Umbilical cord (tissue), 2 donors: ENCODE data around the gene RAB40B. TPM values are rescaled to one million over a fixed set of nuclear protein-coding genes. Genes with fewer than 3 reads are reported as not detected.
A peak's percentile ranks its signal among the peaks of the same experiment; 100 is the strongest.
"Not testable (repeated sequence)": the region's sequence is repeated elsewhere in the genome, so short reads cannot be mapped to it uniquely, and the experiment has no call there.

Source experiments
- DNase-seq: peaks from one replicate; pipeline ENCODE4 v3.0.0-alpha.2; 2015; ENCODE audit warnings: low spot score
- total RNA-seq: library from RNA; depleted of rRNA; stranded (reverse); fragments of >200 nt; gene quantifications from one replicate; pipeline ENCODE4 v1.2.3, GENCODE V29; 2014; ENCODE audit warnings: low replicate concordance; ENCODE audit not compliant: insufficient read depth

RAB40B gene, protein sequence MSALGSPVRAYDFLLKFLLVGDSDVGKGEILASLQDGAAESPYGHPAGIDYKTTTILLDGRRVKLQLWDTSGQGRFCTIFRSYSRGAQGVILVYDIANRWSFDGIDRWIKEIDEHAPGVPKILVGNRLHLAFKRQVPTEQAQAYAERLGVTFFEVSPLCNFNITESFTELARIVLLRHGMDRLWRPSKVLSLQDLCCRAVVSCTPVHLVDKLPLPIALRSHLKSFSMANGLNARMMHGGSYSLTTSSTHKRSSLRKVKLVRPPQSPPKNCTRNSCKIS
- 14.4 TPM for total RNA-seq

- DNase-seq = peak; percentile 99
Observed at GRCh38 chr17:82698065-82698973, at the start of gene RAB40B. Gene RAB40B, minus strand, starts transcription at chr17:82698698. Its CDS starts 102 bp downstream, at chr17:82698596.

GRCh38 chr17:82745524-82745923 lies 47.0 kb upstream of the RAB40B start:
- DNase-seq = no peak

- DNase-seq = not testable (repeated sequence)
Observed at GRCh38 chr17:82744736-82745135, 46.2 kb upstream of the RAB40B start.

- DNase-seq = no peak
Observed at GRCh38 chr17:82743344-82744219, 45.1 kb upstream of the RAB40B start.

GRCh38 chr17:82740906-82741759 lies 42.6 kb upstream of the RAB40B start:
- DNase-seq = no peak

DNA sequence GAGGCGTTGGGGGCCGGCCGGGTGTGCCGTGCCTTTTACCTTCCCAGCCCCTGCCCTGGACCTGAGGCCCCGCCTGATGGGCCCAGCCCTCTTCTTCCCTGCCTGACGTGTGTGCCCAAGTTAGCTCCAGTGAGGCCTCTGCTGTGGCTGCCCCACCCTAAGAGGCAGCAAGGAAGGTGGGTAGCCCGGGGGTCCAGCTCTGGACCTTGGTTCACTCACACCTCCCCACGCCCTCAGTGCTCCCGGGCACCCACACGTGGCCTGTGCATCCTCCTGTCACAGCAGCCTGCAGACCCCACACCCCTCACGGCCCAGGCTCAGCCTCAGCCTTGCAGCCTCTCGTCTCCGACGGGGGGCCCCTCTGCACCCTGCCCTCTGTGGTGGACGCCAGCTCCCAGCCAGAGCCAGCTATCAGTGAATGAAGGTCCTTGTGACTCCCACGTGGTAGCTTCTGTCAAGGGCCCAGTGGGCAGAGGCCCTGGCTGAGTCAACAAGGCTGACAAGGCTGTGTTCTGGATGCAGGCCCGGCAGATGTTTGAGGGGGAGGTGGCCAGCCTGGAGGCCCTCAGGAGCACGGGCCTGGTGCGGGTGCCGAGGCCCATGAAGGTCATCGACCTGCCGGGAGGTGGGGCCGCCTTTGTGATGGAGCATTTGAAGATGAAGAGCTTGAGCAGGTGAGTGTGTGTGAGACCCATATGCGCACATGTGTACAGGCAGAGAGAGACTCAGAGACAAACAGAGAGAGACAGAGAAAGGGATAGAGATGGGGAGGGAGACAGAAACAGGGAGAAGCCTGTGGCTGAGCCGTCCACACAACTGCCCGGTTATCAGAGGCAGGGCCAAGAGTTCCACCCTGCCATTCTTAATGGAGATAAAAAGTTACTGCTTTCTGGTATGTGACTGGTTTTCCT lies 39.7 kb upstream of the RAB40B start:
- no peak for DNase-seq

DNA sequence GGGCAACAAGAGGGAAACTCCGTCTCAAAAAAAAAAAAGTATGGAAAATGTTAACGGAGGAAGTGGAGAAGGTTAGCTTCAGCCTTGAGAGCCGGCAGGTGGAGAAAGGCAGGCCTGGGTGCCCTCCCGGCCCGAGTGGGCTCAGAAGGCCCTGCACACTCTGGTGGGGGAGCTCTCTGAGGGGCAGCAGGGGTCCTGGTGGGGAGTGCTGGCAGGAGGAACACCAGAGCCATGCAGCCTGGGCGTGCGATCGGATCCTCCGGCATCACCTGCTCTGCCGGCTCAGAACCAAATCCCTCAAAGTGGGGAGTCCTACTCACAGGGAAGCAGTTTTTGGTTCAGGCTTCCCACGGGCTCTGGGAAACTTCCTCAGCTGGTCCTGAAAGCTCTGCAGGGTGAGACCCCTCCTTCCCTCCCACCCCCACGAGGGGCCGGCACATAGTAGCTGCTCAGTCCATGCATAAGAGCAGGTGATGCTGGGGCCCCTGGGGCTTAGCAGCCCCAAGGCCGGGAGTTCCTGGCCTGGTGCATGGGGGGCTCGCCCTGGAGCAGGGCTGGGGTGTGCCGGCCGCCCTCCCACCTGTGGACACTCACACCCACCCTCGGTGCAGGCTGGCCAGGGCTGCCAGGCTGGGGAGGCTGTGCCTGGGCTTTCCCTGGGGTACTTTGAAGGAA lies 38.1 kb upstream of the RAB40B start:
- no peak for DNase-seq

- peak; percentile 59 for DNase-seq
Observed at GRCh38 chr17:82734987-82735866, 36.7 kb upstream of the RAB40B start, which contains the start of gene FN3K. Gene FN3K, plus strand, starts transcription at chr17:82735615. Its CDS starts 22 bp downstream, at chr17:82735637.

GRCh38 chr17:82732118-82732743 lies 33.7 kb upstream of the RAB40B start:
- no peak for DNase-seq

DNA sequence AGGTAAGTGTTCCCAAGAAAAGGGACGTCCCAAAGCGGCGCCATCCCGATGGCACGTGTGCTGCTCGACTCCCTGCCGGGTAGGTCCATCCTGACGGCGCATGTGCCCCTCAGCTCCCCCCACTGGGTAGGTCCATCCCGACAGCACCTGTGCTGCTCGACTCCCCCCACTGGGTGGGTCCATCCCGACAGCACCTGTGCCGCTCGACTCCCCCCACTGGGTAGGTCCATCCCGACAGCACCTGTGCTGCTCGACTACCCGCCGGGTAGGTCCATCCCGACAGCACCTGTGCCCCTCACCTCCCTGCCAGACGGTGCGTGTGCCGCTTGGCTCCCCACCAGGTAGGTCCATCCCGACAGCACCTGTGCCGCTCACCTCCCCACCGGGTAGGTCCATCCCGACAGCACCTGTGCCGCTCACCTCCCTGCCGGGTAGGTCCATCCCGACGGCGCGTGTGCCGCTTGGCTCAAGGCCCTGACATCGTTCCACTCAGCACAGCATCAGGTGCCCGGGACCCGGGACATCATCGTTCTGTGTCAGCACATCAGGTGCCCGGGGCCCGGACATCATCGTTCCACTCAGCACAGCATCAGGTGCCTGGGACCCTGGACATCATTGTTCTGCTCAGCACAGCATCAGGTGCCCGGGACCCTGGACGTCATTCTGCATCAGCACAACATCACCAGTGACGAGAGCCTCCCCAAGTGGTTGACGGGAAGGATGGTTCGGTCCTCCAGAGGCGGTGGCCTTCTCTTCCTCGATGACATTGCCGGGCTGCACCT lies 31.2 kb upstream of the RAB40B start:
- no peak for DNase-seq

- no peak for DNase-seq
Observed at GRCh38 chr17:82726427-82726826, 27.9 kb upstream of the RAB40B start.

DNA sequence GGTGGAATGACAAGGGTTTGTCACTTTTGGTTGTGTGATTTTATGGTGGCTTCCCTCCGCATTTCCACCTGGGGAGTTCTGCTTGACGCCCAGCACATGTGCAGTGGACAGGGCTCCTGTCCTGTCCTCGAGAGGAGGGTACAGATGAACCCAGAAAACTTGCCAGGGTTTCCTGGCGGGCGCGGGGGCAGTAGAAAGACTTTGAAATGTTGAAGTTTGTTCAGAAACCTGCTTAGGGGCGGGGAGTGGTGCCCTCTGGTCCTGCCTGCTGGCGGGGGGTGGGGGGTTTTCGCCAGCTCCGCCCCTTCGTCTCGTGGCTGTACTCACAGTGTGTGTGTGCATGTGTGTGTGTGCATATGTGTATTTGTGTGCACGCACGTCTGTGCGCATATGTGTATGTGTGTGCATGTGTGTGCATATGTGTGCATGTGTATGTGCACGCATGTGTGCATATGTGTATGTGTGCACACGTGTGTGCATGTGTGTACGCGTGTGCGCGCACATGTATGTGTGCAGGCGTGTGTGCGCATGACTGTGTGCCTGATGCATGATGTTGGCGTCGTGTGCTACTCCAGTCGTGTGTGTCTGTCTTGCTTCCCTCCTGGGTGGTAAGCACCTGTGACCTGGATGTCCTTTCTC lies 24.8 kb upstream of the RAB40B start:
- DNase-seq = no peak

DNA sequence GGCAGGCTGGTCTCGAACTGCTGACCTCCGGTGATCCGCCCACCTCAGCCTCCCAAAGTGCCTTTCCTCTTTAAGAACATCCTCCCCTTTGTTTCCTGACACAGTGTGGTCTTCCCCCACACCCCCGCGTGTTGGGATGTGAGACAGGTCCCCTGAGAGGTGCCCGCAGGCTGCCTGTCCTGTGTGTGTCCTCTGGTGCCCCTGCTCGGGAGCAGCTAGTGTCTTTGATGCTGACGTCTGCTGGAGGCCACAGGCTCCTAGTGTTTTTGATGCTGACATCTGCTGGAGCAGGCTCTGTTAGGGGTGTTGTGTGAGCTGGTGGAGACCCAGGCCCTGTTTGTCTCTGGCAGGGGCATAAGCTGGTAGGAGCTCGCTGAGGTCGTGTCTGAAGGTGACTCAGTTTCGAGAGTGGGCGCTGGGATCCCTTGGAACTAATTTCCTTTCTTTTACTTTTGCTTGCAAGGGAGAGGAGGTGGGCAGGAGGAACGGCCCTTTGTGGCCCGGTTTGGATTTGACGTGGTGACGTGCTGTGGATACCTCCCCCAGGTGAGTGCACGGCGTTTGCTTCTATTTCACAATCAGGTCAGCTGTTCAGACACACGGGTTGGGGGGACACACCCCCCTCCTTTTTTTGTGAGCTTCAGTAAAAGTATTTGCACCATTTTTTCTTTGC lies 24.0 kb upstream of the RAB40B start:
- no peak for DNase-seq

DNA sequence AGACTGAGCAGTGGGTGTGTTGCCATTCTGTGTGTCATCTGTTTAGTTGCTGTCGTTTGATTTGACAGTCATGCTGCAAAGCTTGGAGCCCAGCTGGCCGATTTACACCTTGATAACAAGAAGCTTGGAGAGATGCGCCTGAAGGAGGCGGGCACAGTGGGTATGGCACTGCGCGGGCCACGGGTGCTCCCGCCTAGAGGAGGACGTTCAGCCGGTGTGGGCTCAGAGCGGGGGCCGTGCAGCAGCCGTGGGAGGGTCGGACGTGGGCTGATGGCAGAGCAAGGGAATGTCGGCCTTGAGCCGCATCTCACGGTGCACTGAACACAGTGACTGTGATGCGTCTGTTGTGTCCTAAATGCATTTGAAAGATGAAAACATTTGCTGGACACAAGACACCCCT lies 21.7 kb upstream of the RAB40B start:
- DNase-seq = no peak

DNA sequence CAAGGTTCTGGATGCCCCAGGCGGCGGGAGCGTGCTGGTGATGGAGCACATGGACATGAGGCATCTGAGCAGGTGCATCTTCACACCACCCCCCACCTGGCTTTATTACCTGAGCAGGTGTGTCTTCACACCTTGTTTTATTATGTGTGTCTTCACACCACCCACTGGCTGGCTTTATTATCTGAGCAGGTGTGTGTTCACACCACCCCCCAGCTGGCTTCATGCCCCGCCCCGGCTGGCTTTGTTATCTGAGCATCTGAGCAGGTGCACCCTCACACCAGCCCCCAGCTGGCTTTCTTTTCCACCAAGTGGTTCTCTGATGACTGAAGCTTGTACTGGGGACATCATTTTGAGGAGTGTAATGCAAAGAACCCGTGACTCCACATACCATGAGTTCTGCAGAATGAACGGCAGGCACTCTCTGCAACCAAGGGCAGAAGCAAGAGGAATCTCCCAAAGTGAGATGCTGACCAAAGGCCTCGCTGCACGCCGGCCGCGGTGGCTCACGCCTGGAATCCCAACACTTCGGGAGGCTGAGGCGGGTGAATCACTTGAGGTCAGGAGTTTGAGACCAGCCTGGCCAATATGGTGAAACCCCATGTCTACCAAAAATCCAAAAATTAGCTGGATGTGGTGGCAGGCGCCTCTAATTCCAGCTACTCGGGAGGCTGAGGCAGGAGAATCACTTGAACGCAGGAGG lies 20.6 kb upstream of the RAB40B start:
- DNase-seq = no peak
